CD4-positive, alpha-beta T cell treated with Interleukin-4 for 4 hours (primary cell): ENCODE results near the gene MCOLN1.
A peak's percentile ranks its signal among the peaks of the same experiment; 100 is the strongest.
"Not testable (repeated sequence)": the region's sequence is repeated elsewhere in the genome, so short reads cannot be mapped to it uniquely, and the experiment has no call there.

Source experiments
- DNase-seq: peaks from one replicate; pipeline ENCODE4 v3.0.0-alpha.2; 2020

Gene MCOLN1

DNA sequence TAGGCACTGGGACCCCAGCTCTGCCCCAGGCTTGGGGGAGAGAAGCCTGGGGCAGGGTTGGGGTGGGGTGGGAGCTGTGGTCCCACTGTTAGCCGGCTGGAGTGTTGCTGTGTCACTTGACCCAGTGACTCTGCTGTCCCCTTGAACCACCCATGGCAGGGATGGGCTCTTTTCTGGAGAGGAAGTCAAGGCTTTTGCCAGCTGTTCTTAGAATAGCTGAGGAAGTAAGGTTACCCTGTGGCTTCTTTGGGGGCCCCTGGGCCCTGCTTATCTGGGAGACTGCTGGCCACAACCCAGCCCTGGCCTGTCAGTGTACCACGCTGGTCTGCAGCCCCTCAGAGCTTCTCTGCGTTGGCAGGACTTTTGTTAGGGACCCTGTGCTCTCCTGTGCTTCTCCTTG is 22.2 kb downstream of the MCOLN1 start:
- DNase-seq = no peak

DNA sequence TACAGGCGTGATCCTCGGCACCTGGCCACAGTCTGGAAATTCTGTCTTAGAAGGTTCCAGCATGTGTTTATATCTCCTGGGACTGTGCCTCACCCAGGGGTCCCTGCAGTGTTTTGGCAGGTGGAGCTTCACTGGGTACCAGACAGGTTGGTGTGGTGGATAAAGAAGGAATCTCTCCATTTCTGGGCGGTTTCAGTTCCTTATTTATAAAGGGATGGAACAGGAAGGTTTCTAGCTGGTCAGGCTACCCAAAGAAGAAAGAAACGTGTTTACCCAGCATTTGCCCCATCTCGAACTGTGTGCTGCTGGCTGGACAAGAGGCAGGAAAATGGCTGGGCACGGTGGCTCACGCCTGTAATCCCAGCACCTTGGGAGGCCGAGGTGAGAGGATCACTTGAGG is 22.9 kb downstream of the MCOLN1 start:
- DNase-seq = no peak

DNA sequence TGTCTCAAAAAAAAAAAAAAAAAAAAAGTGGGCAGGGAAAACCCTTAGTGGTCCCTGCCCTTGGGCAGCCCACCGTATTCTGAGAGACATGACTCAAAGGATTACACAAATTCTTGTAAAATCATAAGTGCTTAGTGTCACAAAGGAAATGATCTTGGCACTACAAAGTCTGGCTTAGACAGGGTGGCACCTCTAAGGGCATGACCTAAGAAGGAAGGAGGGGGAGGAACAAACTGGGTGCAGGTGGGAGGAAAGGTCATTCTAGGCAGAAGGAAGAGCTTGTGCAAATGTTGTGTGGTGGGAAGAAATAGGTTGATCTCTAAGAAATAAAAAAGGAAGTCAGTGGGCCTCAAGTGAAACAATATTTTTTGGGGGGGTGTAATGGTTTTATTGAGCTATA is 23.5 kb downstream of the MCOLN1 start:
- DNase-seq = no peak

DNA sequence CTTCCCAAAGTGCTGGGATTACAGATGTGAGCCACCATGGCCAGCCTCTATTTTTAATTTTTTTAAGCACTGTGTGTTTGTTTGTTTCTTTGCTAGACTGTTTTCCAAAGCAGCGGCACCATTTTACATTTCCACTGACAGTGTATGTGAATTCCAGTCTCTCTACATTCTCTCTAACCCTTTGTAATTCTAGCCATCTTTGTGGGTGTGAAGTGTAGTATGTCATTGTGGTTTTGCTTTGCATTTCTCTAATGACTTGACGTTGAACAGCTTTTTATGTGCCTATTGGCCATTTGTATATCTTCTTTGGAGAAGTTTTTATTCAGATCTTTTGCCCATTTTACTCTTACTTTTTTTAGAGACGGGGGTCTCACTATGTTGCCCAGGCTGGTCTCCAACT is 24.7 kb downstream of the MCOLN1 start:
- DNase-seq = no peak

DNA sequence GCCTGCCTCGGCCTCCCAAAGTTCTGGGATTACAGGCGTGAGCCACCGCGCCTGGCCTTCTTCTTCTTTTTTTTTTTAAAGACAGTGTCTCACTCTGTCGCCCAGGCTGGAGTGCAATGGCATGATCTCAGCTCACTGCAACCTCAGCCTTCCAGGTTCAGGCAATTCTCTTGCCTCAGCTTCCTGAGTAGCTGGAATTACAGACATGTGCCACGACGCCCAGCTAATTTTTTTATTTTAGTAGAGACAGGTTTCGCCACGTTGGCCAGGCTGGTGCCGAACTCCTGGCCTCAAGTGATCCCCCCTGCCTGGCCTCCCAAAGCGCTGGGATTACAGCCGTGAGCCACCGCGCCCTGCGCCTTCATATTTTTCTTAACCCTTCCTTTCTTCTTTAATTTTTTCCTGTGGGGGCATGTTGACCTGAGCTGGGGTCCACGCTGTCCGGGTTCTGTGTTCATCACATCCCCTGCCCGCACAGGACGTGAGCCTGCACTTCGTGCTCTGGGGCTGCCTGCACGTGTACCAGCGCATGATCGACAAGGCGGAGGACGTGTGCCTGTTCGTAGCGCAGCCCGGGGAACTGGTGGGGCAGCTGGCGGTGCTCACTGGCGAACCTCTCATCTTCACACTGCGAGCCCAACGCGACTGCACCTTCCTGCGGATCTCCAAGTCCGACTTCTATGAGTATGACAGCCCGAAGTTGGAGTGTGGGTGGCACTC is 27.2 kb downstream of the MCOLN1 start:
- DNase-seq = no peak

DNA sequence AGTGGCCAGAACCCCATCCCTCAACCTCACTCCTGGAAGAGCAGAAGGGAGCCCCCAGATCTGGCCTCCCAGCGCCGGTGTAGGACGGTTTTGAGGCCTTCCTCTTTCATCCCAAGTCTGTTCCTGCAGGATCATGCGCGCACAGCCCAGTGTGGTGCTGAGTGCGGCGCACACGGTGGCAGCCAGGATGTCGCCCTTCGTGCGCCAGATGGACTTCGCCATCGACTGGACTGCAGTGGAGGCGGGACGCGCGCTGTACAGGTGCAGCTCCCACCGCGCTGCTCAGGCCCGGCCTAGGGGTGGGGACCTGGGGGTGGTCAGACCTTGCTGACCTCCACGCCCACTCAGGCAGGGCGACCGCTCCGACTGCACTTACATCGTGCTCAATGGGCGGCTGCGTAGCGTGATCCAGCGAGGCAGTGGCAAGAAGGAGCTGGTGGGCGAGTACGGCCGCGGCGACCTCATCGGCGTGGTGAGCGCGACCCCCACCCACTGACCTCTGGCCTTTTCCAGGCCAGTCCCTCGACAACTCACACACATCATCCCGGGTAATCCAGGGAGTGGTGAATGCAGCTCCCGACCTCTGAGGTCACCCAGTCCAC is 27.8 kb downstream of the MCOLN1 start:
- no peak for DNase-seq

DNA sequence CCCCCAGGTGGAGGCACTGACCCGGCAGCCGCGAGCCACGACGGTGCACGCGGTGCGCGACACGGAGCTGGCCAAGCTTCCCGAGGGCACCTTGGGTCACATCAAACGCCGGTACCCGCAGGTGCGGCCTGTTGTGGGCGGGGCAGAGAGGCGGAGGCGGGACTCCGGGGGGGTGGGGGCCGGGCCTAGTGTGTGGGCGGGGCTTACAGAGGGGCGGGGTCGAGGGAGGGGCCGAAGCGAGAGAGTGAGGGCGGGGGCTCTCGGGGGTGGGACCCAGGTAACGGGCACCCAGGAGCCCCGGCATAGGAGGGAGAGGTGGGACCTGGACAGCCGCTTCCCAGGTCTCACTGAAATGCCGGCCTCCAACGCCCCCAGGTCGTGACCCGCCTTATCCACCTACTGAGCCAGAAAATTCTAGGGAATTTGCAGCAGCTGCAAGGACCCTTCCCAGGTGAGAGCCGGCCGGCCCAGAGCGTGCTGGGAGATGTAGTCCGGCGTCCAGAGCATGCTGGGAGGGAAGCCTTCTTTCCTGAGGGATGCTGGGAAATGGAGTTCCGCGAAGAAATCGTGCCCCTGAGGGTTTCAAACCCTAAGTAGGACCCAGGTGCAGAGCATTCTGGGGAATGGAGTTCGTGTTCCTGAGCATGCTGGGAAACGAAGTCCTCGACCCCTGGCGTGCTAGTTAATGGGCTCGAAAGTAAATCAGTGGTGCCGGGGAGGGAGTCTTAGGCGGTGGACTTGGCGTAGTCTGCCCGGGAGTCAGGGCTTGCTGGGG is 28.8 kb downstream of the MCOLN1 start:
- DNase-seq = peak; percentile 25

DNA sequence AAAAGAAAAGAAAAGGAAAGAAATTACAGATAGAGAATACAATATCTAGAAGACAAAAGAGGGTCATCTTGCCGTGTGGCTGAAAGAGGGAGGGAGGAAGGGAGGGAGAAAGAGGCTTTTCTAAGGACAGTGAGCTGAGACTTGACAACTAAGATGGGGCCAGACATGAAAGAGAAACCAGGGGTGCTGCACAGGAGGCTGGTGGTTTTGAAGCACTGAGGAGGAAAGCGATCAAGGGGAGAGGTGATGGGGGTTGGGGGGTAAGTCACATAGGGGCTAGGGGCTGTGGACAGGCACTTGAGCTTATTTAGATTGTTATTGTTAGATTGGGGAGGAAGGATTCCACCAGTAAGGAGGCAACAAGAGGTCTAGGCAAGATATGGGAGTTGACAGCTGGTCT is 30.4 kb downstream of the MCOLN1 start:
- DNase-seq = no peak

DNA sequence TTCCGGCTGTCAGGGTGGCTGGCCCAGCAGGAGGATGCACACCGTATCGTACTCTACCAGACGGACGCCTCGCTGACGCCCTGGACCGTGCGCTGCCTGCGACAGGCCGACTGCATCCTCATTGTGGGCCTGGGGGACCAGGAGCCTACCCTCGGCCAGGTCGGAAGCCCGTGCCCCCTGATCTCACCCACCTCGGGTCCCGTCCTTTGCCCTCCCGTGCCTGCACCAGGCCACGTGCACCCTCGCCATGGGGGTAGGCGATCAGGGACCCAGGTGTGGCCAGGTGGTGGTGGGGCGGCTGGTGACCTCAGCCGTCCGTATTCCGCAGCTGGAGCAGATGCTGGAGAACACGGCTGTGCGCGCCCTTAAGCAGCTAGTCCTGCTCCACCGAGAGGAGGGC is 32.1 kb downstream of the MCOLN1 start:
- DNase-seq = no peak

DNA sequence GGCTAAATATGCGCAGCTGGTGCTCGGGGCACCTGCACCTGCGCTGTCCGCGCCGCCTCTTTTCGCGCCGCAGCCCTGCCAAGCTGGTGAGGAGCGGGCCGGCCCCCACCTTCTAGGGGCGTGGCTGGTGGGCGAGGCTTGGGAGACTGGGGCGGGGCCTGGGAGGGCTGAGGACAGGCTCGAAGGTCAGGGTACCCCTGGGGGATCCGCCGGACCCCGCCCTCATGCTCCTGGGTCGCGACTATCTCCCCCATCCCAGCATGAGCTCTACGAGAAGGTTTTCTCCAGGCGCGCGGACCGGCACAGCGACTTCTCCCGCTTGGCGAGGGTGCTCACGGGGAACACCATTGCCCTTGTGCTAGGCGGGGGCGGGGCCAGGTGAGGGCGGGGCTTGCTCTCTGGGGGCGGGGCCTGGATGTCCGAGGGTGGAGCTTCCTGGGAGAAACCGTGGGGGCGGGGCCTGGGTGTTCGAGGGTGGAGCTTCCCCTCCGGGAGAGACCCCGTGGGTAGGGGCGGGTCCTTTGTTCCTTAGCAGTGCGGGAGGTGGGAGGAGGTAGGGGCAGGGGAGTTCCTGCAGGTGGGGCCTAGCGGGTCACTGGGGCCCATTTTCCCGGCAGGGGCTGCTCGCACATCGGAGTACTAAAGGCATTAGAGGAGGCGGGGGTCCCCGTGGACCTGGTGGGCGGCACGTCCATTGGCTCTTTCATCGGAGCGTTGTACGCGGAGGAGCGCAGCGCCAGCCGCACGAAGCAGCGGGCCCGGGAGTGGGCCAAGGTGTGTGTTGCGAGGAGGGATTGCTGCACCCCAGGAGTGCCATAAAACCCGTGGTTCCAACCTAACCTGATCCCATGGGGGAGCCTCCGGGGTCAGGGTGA is 32.8 kb downstream of the MCOLN1 start:
- DNase-seq = no peak

DNA sequence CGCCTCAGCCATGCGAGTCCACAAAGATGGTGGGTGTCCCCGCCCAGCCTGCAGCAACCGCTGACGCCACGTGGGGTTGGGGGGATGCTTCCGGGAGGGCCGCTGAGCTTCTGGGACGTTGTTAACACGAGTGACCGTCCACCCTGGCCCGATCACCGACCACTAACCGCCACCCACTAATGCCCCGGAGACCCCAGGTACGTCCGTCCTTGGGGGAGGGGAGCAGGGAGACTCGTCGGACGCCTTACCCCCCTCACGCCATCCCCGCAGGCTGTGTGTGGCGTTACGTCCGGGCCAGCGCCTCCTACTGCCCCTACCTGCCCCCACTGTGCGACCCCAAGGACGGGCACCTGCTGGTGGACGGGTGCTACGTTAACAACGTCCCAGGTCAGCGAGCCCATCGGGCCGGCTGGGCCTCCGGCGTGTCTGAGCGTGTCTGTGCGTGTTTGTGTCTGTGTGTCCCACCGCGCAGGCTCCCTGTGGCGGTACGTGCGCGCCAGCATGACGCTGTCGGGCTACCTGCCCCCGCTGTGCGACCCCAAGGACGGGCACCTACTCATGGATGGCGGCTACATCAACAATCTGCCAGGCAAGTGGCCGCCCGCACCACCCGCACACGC is 34.4 kb downstream of the MCOLN1 start:
- DNase-seq = no peak

DNA sequence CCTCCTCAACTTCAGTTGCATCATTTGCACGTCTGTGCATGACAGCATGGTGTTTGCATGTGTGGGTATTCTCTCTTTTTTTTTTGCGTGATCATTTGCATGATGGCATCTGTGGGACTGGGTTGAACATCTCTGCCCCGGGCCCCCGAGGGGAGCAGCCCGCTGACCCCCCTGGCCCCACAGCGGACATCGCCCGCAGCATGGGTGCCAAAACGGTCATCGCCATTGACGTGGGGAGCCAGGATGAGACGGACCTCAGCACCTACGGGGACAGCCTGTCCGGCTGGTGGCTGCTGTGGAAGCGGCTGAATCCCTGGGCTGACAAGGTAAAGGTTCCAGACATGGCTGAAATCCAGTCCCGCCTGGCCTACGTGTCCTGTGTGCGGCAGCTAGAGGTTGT is 36.2 kb downstream of the MCOLN1 start:
- no peak for DNase-seq

DNA sequence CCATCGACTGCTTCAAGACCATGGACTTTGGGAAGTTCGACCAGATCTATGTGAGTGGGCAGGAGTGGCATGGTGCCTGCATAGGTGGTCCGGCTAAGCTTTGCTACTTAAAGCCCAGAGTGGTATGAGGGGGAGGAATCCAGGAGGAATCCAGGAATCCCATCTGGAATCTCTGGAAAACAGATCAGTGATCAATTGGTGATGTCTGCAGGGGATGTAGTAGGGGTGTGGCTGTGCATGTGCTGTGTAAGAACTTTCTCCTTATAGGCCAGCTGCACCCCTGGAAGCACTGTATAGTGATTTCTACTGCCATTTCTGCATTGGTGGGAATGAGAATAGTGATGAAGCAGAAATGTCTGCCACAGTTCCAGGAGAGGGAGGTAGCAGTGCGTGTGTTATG is 36.7 kb downstream of the MCOLN1 start:
- DNase-seq = no peak

DNA sequence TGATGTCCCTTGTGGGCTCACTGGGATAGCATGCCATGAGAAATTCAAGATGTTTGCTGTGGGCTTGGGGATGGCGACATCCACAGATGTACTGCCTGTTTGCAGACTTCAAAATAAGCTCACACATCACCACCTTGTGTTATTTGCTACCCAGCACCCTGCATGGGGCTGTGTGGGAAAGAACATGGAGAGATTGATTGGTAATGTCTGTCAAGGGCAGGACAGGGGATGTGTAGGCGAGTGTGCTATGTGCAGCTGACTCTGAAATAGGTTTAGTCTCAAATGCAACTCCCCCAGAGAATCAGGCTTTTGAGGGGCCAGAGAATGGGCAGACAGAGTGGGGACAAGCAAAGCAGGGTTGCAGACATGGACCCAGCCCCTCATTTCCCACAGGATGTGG is 37.8 kb downstream of the MCOLN1 start:
- DNase-seq = no peak

DNA sequence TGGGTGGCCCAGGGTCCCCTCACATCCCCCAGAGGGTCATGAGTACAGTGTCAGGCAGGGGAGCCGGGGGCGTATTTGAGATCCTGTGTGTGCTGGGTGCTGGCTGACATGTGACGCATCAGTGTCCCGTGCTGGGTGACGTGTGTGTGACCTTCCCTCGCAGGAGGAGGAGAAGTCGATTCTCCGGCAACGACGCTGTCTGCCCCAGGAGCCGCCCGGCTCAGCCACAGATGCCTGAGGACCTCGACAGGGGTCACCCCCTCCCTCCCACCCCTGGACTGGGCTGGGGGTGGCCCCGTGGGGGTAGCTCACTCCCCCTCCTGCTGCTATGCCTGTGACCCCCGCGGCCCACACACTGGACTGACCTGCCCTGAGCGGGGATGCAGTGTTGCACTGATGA is 38.9 kb downstream of the MCOLN1 start:
- no peak for DNase-seq

DNA sequence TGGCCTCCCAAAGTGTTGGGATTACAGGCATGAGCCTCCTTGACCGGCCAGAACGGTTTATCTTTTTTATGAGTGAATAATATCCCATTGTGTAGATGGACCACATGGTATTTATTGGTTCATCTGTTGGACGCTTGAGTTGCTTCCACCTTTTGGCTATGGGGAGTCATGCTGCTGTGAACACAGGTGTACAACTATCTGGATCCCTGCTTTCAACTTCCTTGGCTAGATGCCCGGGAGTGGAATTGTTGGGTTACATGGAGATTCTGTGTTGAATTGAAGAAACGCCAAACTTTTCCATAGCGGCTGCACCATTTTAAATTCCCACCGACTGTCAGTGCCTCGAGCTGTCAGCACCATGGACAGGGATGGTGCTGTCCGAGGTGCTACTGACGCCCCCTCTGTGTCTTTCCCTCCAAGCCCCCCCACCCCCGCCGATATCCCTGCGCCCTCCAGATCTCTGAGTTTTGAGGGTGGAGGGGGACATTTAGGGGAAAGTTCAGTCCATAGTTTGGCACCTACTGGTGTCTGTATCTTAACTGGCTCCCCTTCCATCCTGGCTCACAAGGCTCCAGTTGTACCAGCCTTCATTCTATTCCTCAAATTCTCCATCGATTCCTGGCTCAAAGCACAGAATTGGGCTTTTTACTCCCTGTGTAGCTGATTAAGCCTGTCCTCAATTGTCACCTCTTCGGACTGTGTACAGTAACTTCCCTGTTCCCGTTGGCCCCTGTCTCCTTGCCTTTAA is 40.4 kb downstream of the MCOLN1 start:
- DNase-seq = no peak

DNA sequence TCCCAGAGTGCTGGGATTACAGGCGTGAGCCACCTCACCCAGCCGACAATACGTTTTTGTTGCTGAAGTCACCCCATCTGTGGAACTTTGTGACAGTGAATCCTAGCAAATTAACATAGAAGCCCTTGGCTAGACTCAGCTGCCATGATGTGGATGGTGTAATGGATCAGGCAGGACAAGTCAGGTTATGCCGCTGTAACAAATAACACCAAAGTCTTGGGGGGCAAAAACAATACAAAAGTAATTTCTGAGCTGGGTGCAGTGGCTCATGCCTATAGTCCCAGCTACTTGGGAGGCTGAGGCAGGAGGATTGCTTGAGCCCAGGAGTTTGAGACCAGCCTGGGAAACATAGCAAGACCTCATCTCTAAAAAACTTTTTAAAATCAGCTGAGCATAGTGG is 42.4 kb downstream of the MCOLN1 start:
- DNase-seq = no peak

DNA sequence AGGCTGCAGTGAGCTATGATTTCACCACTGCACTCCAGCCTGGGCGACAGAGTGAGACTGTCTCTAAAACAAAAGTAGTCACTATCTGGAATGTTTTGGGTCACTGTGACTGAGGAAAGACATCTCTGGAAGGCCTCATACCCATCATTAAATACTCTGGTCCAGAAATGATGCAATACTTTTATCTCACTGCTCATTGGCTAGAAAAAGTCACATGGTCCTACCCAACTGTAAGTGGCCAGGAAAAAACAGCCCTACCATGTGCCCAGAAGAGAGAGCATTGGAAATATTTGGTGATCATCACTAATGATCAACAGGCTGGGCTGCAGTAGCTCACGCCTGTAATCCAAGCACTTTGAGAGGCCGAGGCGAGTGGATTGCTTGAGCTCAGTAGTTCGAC is 42.9 kb downstream of the MCOLN1 start:
- no peak for DNase-seq

DNA sequence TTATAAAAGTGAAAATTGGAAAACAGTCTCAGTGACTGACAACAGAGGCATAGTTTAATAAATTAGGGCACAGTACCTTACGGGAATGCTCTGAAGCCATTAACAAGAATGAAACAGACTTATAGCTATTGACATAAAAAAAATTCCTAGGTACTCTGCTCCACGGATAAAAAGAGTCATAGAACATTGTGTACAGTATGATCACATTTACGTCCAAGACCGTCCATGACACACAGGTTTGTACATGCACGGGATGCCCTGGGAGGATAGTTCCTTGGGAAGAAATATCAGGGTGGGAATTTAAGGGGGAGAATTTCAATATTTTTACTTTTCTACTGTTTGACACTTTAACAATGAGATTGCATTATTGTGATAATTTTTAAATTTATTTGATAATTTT is 48.3 kb downstream of the MCOLN1 start:
- DNase-seq = no peak

DNA sequence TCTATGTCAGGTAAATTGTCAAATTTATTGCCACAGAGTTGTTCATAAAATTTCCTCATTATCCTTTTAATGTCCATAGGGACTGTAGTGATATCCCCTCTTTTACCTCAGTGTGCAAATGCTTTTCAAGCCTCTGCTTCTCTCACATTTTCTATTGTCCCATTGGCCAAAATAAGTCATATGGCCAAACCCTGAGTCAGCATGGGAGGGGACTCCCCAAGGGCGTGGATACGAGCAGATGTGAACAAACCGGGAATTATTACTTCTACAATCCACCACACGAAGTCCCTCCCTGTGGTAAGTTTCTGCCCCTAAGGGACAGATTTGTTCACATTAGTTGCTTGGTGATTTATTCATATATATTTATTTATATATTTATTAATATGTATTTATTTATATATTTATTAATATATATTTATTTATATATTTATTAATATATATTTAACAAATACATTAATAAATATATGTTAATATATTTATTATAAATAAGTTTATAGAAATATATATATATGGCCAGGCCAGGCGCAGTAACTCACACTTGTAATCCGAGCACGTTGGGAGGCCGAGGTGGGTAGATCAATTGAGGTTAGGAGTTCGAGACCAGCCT is 53.1 kb downstream of the MCOLN1 start:
- no peak for DNase-seq

DNA sequence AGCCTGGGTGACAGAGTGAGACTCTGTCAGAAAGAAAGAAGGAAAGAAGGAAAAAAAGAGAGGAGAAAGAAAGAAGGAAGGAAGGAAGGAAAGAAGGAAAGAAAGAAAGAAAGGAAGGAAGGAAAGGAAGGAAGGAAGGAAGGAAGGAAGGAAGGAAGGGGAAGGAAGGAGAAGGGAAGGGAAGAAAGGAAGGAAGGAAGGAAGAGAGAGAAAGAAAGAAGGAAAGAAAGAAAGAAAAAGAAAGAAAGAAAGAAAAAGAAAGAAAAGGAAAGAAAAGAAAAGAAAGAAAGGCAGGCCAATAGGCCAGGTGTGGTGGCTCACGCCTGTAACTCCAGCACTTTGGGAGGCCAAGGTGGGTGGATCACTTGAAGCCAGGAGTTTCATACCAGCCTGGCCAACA is 55.0 kb downstream of the MCOLN1 start:
- not testable (repeated sequence) for DNase-seq

DNA sequence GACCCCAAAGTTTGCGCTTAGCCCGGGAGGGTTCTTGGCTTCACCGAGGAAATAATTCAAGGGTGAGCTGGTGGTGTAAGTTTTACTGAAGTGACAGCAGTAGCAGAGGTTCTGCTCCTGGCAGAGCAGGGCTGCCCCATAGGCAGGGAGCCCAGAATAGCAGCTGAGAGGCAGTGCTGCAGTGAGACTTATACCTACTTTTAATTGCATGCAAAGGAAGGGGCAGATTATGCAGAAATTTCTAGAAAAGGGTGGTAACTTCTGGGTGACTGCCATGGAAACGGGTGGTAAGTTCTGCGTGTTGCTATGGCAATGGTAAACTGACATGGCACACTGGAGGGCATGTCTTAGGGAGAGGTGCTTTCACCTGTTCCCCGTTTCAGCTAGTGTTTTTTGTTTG is 55.7 kb downstream of the MCOLN1 start:
- no peak for DNase-seq
